IPS DF 4.7 (cell line): ENCODE data around the gene ATG7.
"Not testable (repeated sequence)": the region's sequence is repeated elsewhere in the genome, so short reads cannot be mapped to it uniquely, and the experiment has no call there.

ENCODE experiments used
- DNase-seq: peaks from one replicate; pipeline ENCODE4 v3.0.0-alpha.2; 2013; ENCODE audit warnings: low spot score; ENCODE audit errors: extremely low read depth

Gene ATG7

DNA sequence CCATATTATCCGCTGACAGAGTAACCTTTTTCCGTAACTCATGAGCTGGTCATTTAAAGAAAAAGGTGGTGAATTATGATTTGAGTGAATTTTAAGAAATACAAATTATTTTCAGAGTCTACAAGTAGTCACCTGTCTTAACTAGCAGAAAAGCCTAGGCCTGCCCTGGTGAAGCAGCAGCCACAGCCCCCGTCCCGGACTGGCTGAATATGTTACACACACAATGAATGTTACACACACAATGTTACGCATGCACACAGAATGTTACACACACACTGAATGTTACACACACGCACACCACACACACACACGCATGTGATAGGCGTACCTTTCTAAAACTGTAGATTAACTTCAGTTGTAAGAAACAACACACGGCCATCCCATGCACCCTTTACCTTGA lies 293.7 kb downstream of the ATG7 start:
- DNase-seq, result no peak

DNA sequence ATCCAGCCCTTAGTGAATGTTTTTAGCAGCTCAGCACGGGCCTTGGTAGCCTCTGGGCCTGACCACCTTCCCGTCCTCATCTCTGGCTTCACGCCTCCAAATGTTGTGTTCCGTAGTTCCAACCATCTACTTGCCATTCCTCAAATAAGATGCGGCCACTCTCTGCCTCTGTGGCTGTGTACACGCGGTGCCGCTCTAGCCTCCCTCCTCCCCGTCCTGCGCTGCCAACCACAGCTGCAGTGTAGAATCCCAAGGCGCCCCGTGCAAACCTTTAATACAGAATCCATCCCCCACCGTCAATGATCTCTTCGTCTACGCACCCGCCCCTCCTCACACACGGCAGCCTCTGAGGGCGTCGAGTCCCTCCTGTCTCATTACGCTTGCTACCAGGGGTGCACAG lies 294.3 kb downstream of the ATG7 start:
- no peak for DNase-seq

DNA sequence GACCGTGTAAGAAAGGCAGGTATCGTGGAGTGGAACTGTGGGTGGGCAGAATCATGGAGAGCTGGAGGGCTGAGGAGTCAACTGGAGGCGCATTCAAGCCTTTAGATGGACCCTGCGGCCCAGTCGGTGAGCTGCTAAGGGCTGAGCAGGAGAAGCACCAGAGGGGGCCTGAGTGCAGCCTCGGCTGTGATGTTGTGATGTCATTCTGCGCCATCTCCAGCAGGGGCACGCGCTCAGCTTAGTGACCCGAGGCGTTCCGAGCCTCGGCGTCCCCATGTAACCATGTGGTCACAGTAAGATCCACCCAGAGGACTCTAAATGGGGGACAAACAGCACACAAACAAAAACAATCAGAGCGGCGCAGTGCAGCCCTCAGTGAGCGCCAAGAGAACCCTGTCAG lies 294.7 kb downstream of the ATG7 start:
- no peak for DNase-seq

DNA sequence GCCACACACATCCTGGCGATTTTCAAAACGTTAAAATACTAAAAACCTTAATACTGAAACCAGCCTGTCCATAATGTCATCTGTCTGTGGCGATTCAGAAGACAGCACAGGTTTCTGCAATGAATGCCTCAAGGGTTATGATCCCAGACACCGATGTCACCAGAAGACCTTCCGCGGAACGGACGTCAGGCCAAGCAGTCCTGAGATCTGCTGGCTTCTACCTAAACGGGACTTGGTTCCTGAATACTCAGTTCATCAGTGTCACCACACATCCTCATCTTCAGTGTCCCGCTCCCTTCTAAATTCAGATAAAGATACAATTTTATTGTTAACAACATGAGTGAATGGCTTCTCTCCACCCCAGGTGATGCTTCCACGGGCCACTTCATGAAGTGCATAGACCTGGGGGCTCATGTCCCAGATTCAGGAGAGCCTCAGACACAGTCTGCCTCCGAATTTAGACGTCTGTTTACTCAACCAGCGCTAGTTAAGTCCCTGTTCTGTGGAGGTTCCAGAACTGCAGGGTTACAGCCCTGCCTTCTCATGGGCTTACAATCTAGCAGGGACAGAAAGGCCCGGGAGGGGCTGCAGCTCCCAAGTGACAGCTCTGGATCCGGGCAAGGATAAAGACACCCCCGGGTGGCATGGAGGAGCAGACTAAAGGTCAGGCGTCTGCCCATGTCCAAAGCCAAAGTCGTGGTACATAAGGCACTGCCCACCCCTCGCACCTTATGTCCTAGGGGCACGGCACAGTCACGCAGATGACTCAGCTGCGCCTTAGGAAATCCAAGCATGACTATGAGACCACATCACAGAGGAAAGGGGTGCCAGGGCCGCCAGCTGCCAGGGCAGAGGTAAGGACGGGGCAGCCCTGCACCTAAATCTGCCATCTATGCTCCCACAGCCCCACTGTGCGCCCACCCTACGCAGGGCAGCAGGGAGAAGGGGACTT lies 295.6 kb downstream of the ATG7 start:
- no peak for DNase-seq

DNA sequence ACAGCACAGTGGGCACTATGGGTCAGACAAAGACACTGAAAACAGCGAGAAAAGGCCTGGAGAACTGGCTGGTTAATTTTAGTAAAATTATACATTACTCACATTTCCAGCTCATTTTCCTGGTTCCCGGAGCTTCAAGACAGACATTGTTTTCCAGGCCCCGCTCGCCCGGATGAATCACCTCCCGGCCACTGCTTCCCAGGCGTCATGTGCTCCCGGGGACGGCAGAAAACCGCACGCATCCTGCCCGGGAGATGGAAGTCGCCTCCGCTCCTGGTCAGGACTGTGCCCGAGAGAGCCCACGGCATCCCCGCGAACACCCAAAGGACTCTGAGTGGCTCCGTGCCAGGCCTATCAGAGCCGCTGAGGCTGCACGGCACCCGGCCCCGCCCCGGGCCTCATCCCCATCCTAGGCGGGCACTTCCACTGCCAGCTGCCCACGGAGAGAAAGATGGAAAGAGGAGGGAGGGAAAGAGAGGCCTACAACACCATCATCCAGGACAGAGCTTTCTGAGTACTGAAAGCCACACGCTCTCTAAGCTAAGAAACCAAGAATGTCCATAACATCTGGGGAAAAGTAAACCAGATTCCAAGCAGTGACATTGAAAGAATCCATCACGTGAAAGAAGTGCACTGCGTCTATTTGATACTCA lies 296.4 kb downstream of the ATG7 start:
- DNase-seq, result no peak

DNA sequence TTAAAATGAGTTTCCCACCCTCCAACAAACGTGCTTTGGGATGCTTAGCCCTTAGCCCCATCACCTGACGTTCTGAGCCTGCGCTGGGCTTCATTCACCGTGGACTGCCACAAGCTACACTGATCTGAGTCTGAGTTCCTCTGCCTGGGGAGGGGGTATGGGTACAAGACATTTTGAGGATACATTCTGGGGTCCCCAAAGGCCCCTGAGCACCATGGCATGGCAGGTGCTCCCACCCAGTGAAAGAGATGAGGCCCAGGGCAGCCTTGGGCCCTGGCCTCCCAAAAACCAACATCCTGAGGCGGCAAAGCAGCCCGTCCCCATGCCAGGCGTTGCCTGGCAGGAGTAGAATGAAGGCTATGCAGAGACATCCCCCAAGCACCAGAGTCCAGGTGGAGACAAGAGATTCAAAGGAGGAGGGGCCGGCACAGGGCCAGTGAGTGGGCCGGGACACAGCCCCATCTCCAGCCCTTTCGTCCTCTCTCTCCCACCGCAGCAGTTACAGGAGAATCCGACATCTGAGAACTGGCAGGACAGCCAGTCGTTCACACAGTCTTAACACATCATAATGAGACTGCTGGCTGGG lies 297.1 kb downstream of the ATG7 start:
- DNase-seq, result no peak

DNA sequence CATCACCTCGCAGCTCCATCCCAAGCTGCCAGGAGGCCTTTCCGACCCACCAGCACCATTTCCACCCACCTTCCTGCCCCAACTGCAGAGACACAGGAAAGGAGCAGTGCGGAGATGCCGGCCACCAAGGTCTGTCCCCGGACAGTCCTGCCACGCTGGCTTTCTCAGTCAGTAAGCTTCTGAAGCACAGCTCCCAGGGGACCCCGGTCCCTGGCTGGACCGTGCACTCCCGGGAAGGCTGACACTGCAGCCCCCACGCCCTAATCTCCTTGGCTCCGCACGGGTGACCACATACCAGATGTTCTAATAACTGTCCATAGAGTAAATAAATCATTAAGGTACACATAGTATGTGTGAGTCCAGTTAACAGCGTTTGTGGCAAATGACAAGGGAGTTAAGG lies 298.1 kb downstream of the ATG7 start:
- no peak for DNase-seq

DNA sequence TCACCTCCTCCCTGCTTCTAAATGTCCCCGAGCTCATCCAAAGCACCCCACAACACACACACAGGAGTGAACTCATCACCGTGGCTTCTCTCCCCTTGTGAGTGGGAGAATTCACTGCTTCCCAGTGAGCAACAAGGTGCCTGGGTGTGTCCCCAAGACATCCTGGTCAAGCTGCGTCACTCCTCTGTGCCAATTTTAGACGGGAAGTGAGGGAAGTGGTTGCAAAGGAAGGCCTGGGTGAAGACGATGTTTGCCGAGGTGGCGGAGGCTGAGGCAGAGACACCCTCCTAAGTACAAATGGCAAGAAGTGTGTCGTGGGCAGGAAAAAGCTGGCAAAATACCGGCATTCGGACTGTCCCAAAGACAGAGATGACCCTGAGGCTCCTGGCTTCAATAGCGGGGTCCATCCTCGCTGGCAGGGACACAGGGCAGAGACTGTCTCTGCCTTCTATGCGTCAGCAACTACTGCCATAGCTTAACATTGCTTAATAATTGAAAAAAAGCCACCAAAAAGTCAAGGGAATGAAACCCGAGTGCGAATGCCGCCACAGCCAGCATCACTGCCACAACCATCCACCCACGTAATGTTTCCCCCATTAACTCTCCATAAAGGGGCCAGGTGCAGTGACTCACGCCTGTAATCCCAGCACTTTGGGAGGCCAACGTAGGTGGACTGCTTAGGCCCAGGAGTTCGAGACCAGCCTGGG lies 298.7 kb downstream of the ATG7 start:
- no peak for DNase-seq

DNA sequence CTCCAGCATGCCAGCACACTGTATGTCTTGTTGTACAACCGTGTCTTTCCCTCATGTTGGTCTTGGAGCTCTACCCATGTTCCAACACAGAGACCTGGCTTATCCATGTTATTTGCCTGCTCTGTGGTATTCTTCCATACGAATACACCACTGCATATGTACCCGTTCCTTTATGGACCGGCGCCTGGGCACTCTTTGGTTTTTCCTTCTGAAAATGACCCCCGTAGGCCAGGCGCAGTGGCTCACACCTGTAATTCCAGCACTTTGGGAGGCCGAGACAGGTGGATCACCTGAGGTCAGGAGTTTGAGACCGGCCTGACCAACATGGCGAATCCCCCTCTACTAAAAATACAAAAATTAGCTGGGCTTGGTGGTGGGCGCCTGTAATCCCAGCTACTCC lies 300.5 kb downstream of the ATG7 start:
- DNase-seq, result not testable (repeated sequence)

DNA sequence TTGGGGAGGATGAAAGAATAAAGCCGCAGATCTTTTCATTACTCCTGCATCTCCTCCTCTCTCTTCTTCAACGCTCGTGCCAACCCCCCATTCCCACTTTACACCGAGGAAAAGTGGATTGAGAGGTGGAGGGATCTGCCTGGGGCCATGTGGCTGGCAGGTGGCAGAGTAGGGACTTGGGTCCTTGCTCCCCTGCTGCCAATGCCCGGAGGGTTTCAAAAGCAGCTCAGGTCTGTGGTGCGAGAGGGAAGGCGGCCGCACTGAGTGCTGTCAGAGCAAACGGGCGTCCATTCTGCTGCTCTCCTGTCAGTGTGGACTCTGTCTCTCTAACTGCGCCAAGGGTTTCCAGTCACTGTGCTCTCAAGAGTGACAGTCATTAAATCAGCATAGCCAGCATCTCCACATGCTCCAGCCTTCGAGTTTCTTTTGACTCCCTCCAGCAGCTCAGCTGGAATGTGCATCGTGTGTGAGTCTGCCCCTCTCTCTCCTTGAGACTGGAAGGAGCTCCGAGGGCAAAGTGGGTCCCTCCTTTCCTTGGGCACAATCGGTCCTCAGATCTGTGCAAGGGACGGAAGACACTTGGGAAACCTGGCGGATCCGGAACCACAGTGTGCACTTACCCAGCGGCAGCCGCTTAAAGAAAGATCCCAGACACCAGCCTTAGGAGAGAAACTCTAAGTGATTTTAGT lies 302.9 kb downstream of the ATG7 start:
- DNase-seq, result no peak

DNA sequence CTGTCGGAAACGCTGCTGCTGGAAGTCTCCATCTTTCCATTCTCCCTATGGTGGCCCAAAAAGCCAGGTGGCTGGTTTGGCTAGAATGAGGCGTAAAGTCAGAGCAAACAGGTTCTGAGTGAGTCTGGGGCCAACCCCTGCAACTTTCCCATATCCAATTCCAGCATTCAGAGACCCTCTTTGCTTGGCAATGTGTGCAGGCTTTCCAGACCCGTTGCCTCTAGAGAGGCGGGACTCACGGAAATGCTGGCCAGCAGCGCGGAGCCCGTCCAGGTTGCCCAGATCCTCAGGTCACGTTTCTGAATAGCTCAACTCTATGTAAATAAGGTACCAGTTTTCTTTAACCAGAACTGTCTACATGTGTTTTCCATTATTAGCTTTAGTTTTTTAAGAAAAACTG lies 303.5 kb downstream of the ATG7 start:
- DNase-seq, result no peak

DNA sequence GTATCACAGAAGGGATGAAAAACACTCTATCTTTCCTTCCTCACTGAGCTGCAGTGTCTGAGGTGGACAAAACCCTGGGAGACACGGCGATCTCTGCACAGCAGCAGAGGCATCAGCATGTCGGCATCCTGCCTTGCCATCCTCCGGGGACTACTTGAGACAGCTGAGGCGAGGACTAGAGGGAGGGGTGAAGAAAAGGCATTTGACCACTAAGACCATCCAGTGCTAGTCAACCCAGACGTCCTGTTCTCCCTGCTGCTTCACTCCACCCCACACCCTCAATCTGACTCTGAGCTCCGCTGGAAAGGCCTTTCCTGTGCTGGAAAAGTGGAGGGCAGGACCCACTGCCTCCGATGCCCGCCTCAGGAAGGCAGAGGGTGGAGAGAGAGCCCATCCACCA lies 304.3 kb downstream of the ATG7 start:
- no peak for DNase-seq

DNA sequence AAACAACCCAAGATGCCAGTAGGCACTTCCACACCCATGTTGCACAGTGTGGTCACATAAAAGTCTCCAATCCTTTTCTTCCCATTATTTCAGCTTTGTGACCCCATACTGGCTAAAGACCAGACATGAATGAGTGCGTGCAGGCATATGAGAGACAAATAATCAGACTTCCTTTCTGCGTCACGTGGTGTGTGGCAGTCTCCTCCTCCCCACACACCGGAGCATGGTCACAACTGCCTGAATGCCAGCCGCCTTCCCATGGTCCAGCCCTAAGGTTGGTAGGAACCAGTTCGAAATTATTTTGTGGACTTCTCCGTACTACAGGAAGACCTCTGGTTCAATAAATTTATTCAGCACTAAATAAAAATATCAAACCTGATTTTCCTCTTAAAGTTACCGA lies 306.0 kb downstream of the ATG7 start:
- no peak for DNase-seq

DNA sequence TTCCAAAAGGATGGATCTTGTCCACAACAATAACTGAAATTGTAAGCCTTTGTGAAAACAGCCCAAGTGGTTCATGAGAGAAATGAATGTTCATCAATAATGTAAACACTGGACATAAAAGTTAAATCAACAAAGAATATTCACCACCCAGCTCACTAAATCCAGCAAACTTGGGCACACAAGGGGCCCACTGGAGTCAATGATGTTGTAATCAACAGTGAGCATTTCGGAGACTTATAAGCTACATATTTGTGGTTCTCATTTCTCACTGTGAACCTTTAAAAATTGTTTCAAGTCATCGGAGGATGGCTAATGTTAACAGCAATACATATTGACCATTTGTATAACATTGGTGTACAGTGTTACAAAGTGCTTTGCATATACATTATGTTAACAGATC lies 308.4 kb downstream of the ATG7 start:
- no peak for DNase-seq

DNA sequence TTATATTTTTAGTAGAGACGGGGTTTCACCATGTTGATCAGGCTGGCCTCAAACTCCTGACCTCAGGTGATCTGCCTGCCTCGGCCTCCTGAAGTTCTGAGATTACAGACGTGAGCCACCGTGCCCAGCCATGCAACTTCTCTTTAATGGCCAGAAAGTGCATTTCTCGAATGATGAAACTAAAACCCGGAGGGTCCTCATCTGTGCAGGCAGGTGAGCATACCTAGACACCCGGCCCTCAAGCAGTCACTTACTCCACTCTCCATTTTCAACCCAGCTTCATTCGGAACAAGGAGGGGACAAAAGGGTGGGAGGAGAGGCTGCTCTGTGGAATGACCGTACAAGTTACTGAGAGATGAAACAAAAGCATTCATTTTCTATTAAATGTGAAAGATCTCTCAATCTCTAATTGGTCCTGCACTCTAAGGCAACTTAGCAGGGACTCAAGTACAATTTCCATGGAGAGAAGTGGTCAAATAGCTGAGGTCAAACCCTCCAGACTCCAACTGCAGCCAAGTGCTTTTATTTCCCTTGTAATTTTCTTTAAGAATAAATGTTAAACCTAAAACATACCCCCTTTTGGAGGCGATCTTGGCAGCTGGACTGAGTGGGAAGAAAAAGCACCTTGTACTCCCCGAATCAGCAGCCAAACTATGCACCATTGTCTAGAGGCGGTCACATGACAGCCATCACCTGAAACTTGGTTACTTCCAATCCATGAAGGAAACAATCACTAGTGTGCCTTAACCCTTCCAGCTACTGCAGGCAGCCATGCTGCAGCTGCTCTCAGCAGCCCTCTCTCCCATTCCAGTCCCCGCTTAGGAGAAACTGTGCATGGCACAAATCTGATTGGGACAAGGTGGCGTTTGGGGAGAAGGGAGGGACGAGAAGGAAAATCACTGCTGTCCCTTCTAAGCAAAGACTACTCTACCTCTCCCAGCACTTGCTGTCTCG lies 309.3 kb downstream of the ATG7 start:
- no peak for DNase-seq

DNA sequence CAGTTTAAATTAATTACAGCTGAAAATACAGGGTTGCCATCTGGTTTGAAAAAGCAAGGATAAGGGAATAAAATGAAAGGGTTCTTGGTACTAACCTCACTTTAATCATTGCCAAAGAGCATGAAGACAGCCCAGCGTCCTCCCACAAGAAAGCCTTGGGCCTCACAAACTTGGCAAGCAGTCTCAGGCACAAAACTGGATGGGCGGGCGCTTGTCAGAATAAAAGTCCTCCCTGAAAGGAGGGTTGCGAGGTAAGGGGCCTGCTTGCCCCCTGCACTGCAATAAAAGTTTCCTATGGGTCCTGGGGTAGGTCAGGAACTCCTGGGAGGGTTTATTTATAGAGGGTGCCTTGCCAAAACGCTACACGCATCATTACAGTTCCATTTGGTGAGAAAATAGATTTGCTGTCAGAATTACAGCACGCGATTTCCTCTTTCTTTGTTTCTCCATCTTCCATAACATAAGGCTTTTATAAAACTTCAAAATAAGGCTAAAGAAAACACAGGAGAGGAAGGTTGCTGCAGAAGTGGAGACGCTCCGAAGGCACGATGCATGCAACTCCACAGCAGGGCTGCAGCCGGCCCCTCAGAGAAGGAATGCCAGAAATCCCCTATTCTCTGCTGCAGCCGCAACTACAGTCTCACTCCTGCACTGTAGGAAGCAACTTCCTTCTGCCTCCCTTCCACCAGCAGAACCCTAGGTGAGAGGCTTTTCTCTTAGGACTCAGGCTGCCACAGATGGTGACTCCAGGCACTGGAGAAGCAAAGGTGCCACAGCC lies 310.2 kb downstream of the ATG7 start:
- DNase-seq, result no peak

DNA sequence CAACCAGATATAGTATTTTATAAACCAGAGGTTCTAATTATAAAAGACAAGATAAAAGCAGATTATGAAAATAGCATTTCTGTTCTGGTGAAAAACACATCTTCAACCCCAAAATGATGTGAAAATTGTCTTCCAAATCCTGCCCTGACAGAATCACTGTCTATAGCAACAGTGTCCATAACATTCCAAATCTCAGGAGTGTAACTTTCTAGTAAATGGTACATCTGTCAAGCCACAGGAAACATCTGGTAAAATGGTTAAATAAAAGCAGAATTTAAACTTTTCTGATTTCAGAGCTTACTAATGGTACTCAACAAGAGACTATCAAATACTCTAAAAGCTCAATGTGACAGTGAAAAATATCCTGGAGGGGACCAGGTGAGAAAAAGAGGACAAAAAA lies 311.0 kb downstream of the ATG7 start:
- DNase-seq, result no peak

DNA sequence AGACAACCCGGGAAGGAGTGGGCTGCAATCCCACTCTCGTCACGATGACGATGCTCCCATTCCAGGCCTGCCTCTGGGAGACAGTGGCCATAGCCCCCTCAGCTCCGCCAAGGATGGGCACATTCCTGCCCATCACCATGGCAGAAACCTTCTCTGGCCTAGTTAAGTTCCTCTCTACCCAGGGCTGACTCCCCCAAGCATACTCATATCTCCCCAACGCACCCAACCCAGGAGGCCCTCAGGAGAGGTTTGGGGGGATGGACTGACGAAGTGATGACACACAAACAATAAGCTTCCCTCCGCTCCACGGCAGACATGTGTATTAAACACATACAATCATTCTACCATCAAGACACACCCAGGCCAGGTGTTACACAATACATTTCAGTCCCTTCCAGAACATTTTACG lies 311.4 kb downstream of the ATG7 start:
- no peak for DNase-seq

DNA sequence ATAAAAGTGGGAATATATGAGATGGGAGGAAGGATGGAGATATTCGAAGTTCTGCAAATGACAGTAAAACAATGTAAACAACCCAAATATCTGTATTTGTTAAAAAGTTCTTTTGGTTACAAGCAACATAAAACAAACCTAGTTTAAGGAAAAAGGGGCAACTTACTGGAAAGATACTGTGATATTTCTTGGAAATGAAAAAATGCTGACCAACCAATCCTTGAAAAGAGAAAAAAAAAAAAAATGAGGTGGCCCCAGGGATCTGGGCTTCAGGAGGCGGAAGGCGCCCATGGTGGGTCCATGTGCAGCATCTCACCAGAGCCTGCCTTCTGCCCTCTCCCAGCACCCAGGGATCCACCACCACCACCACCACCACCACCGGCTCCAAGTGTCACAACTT lies 312.4 kb downstream of the ATG7 start:
- DNase-seq, result no peak
